Lower leg skin (tissue), 4 donors: ENCODE results near the gene R3HDM2. TPM values are rescaled to one million over a fixed set of nuclear protein-coding genes. Genes with fewer than 3 reads are reported as not detected.

ENCODE experiments used
- DNase-seq, 2 donors: peaks; one replicate each; pipeline ENCODE4 v3.0.0-alpha.2; 2019; ENCODE audit warnings: low spot score in 2 of 2
- H3K4me3 ChIP-seq: fragments of 200-600 bp; sonication (generic); 2 replicates; pipeline ENCODE4 v1.5.1; 2017; ENCODE audit warnings: mild to moderate bottlenecking, low read depth; ENCODE audit not compliant: poor library complexity, severe bottlenecking
- POLR2A ChIP-seq, 2 donors: fragments of 450-650 bp; IDR thresholded peaks; one replicate each; pipeline ENCODE4 v1.6.1; 2016 to 2017; ENCODE audit warnings: antibody characterized with exemption in 2 of 2, mild to moderate bottlenecking in 1 of 2, moderate library complexity in 1 of 2
- WGBS, 2 donors: methylation state at CpG; one replicate each; pipeline ENCODE4 v1.1.5; 2018; 5-methylcytosine and 5-hydroxymethylcytosine counted together
- intact Hi-C: fragments of 100-400 bp; cut with DNase I; formaldehyde crosslinking; loops from one replicate; pipeline ENCODE4 v1.15.0; 2023; ENCODE audit warnings: low total_unique reads
- total RNA-seq, 4 donors: library from RNA; depleted of rRNA; stranded (reverse); fragments of >200 nt; gene quantifications; one replicate each; pipeline ENCODE4 v1.1.0, GENCODE V29; 2016
- TF ChIP-seq, protein P1 (sequence below), 3 donors: fragments of 450-650 bp; IDR thresholded peaks; one replicate each; pipeline ENCODE4 v1.5.1; 2016; ENCODE audit warnings: antibody characterized with exemption in 3 of 3, mild to moderate bottlenecking in 3 of 3, moderate library complexity in 2 of 3

The R3HDM2 gene
- total RNA-seq, 4 donors from 2014 or later, result 37.2 to 64.6 (median 54.3) TPM

DNA sequence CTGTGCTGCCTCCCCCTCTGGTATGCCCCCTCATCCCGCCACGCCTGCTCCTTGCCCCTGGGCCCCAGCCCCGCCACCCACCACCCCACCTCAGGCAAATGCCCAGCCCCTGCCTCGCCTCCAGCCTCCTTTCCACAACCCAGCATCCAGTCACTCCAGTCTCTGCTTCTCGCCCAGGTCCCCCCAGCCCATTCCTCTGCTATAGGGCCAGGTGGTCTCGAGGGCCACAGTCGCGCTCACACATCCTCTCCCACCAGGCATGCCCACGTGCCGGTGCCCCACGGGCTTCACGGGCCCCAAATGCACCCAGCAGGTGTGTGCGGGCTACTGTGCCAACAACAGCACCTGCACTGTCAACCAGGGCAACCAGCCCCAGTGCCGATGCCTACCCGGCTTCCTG lies 220.4 kb downstream of the R3HDM2 start:
- DNase-seq, result no peak
- WGBS, 2 donors, result 78 to 86% methylated on average over 15 of the region's 15 CpGs
- TF ChIP-seq POLR2A (IDR thresholded peaks at IDR 0.05), result no peak
- H3K4me3 ChIP-seq, result no peak overlapping the region
- intact Hi-C loops, result no loop called here

DNA sequence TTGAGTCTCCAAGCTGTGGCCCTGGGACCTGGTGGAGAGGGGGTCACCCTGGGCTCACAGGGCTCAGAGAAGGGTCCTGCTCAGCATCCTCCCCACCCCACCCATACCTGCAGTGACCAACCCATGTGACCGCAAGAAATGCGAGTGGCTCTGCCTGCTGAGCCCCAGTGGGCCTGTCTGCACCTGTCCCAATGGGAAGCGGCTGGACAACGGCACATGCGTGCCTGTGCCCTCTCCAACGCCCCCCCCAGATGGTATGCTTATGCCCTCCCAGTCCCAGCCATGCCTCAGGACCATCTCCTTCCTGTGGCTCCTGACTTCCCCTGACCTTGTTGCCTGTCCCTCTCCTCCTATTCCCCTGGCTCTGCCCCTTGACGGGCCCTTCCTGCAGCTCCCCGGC lies 220.9 kb downstream of the R3HDM2 start:
- intact Hi-C loops, result no loop called here
- DNase-seq, result no peak

DNA sequence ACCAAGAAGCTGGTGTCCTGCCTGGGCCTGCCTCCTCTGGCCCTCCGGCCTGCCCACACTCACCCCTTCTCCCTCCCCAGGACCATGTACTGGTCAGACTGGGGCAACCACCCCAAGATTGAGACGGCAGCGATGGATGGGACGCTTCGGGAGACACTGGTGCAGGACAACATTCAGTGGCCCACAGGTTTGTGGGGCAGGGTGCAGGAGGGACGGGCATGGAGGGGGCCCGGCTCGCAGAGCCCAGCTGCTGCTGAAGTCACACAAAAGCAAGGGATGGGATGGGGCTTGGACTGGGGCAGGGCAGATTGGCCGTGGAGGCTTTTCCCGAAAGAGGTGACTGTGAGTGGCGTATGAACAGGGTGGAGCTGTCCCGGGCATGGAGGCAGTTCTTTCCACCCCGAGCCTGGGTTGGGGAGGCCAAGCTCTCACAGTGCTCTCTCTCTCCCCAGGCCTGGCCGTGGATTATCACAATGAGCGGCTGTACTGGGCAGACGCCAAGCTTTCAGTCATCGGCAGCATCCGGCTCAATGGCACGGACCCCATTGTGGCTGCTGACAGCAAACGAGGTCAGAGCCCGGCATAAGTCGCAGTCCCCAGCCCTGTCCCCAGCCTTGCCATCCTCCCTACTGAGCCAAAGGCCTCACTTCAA lies 222.1 kb downstream of the R3HDM2 start:
- no peak for DNase-seq
- 76 to 78% methylated on average over 20 to 22 of the region's 22 CpGs for WGBS, 2 donors
- no peak overlapping the region for H3K4me3 ChIP-seq
- TF ChIP-seq POLR2A (IDR thresholded peaks at IDR 0.05), result no peak
- TF ChIP-seq, protein P1, sequence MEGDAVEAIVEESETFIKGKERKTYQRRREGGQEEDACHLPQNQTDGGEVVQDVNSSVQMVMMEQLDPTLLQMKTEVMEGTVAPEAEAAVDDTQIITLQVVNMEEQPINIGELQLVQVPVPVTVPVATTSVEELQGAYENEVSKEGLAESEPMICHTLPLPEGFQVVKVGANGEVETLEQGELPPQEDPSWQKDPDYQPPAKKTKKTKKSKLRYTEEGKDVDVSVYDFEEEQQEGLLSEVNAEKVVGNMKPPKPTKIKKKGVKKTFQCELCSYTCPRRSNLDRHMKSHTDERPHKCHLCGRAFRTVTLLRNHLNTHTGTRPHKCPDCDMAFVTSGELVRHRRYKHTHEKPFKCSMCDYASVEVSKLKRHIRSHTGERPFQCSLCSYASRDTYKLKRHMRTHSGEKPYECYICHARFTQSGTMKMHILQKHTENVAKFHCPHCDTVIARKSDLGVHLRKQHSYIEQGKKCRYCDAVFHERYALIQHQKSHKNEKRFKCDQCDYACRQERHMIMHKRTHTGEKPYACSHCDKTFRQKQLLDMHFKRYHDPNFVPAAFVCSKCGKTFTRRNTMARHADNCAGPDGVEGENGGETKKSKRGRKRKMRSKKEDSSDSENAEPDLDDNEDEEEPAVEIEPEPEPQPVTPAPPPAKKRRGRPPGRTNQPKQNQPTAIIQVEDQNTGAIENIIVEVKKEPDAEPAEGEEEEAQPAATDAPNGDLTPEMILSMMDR (IDR thresholded peaks at IDR 0.05), result no peak
- intact Hi-C loops, result no loop called here

More for the DNA sequence above, 220.9 kb downstream of the R3HDM2 start:
- WGBS, 2 donors, result 76 to 84% methylated on average over 8 of the region's 8 CpGs
- TF ChIP-seq, protein P1 (IDR thresholded peaks at IDR 0.05), result no peak
- TF ChIP-seq POLR2A (IDR thresholded peaks at IDR 0.05), result no peak
- H3K4me3 ChIP-seq, result no peak overlapping the region

DNA sequence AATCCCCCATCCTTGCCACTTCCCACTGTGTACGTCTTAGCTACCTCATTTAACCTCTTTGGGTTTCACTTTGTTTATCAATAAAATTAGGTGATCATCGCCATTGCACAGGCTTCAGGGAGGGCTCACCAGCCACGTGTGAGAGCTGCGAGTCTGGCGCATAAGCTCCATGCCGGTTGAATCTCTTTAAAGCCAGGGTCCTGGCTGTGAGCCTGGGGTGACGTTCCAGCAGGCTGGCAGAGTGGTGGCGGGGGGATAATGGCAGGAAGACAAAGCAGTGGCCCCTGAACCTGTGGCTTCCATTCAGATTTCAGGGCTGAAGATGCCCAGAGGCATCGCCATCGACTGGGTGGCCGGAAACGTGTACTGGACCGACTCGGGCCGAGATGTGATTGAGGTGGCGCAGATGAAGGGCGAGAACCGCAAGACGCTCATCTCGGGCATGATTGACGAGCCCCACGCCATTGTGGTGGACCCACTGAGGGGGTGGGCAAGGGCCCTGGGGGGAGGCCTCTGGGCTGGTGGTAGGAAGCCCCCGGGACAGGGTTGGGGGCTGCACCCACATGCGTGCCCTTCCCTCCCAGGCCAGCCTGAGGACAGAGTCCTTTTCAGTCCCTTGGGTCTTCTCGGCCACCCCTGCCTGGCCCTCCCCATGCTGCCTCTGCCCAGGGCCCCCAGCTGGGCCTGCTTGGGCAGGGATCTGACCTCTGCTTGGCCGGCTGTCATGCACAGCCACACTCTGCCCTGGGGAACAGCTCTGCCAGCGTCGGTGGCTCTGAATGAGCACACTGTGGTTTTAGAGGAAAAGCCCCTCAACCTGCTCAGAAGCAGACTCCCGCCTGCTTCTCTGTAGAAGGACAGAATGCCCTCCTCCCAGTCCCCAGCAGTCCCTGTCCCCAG lies 222.9 kb downstream of the R3HDM2 start:
- DNase-seq, result no peak
- H3K4me3 ChIP-seq, result no peak overlapping the region
- TF ChIP-seq POLR2A (IDR thresholded peaks at IDR 0.05), result no peak
- TF ChIP-seq, protein P1 (IDR thresholded peaks at IDR 0.05), result no peak
- WGBS, 2 donors, result 84 to 89% methylated on average over 26 to 28 of the region's 29 CpGs
- intact Hi-C loops, result no loop called here

DNA sequence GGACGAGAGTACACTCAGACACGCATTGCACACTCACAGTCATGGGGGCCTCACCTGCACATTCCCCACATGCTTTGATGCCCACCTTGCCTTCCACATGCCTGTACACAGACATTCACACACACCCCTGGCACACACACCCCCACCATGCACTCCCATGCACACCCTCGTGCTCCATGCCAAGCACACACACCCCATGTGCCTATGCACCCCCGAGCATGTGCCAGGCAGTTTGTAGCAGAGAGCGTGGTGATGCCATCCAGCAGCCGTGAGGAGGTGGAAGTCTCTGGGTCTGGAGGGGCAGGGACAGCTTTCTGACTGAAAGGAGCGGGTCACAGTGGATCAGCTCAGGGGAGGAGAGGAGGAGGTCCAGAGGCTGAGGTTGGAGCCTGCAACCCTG lies 224.9 kb downstream of the R3HDM2 start:
- intact Hi-C loops, result no loop called here
- DNase-seq, result no peak
- TF ChIP-seq POLR2A (IDR thresholded peaks at IDR 0.05), result no peak

DNA sequence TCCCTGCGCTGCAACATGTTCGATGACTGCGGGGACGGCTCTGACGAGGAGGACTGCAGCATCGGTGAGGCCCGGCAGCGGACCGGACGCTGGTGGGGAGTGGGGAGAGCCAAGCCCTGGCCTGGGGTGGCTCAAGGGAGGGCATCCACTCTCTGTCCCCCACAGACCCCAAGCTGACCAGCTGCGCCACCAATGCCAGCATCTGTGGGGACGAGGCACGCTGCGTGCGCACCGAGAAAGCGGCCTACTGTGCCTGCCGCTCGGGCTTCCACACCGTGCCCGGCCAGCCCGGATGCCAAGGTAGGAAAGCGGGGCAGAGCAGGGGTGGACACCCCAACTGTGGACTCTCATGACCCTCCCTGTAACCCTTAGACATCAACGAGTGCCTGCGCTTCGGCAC lies 225.7 kb downstream of the R3HDM2 start:
- DNase-seq, result no peak
- no peak for TF ChIP-seq POLR2A (IDR thresholded peaks at IDR 0.05)
- TF ChIP-seq, protein P1 (IDR thresholded peaks at IDR 0.05), result no peak
- WGBS, 2 donors, result 94 to 96% methylated on average over 26 of the region's 26 CpGs
- intact Hi-C loops, result no loop called here
- H3K4me3 ChIP-seq, result no peak overlapping the region

More for the DNA sequence above, 224.9 kb downstream of the R3HDM2 start:
- no peak overlapping the region for H3K4me3 ChIP-seq
- WGBS, 2 donors, result 79 to 82% methylated on average over 7 of the region's 7 CpGs
